NT2/D1 (cell line): ENCODE data around the gene CFH.

ENCODE experiments used
- DNase-seq: peaks from one replicate; pipeline ENCODE4 v3.0.0-alpha.2; 2011; ENCODE audit warnings: low read depth, low spot score
- H3K27me3 ChIP-seq: 2 replicates; pipeline ENCODE4 v1.6.0; 2011; ENCODE audit warnings: mild to moderate bottlenecking; ENCODE audit not compliant: insufficient read length, insufficient read depth
- H3K36me3 ChIP-seq: 2 replicates; pipeline ENCODE4 v1.6.1; 2011; ENCODE audit warnings: mild to moderate bottlenecking, low read length, mixed read lengths; ENCODE audit not compliant: insufficient read depth, insufficient read length
- H3K4me1 ChIP-seq: 2 replicates; pipeline ENCODE4 v1.5.1; 2011; ENCODE audit not compliant: insufficient read depth, insufficient read length
- H3K4me3 ChIP-seq: 2 replicates; pipeline ENCODE4 v1.5.1; 2011; ENCODE audit warnings: low read depth; ENCODE audit not compliant: insufficient read length
- H3K9ac ChIP-seq: 2 replicates; pipeline ENCODE4 v1.6.0; 2011; ENCODE audit warnings: low read depth; ENCODE audit not compliant: insufficient read length
- H3K9me3 ChIP-seq: 2 replicates; pipeline ENCODE4 v1.5.1; 2011; ENCODE audit warnings: mild to moderate bottlenecking, low read length; ENCODE audit not compliant: insufficient read depth
- SUZ12 ChIP-seq: IDR thresholded peaks from 2 replicates; pipeline ENCODE4 v1.6.1; 2011; ENCODE audit not compliant: insufficient read length, insufficient read depth; ENCODE audit errors: extremely low read depth
- YY1 ChIP-seq: IDR thresholded peaks from 2 replicates; pipeline ENCODE4 v1.6.1; 2011; ENCODE audit not compliant: insufficient read length, insufficient read depth
- ZNF274 ChIP-seq: IDR thresholded peaks from 2 replicates; pipeline ENCODE4 v1.6.1; 2011; ENCODE audit warnings: mild to moderate bottlenecking, low read depth, low read length

CFH gene

GRCh38 chr1:196667131-196667530 lies 15.3 kb downstream of the CFH start:
- no peak for DNase-seq
- H3K9me3 ChIP-seq: peaks cover 21% of the 10 kb centered on the region
- TF ChIP-seq YY1 (no peak), SUZ12 (no peak)

GRCh38 chr1:196669051-196669450 lies 17.2 kb downstream of the CFH start:
- TF ChIP-seq SUZ12 (no peak), YY1 (no peak), ZNF274 (no peak)
- Histone ChIP-seq H3K36me3 (no peaks in the 10 kb centered on the region), H3K4me3 (no peak overlapping the region), H3K4me1 (no peaks in the 10 kb centered on the region), H3K9ac (no peak overlapping the region), H3K27me3 (no peaks in the 10 kb centered on the region), H3K9me3 (peaks cover 21% of the 10 kb centered on the region)
- no peak for DNase-seq

More at GRCh38 chr1:196667131-196667530, 15.3 kb downstream of the CFH start:
- Histone ChIP-seq H3K27me3 (no peaks in the 10 kb centered on the region), H3K4me3 (no peak overlapping the region), H3K4me1 (no peaks in the 10 kb centered on the region), H3K36me3 (no peaks in the 10 kb centered on the region), H3K9ac (no peak overlapping the region)

- no peak for TF ChIP-seq SUZ12
- TF ChIP-seq ZNF274: no peak
- no peak for TF ChIP-seq YY1
- Histone ChIP-seq H3K4me1 (no peaks in the 10 kb centered on the region), H3K9me3 (peaks cover 21% of the 10 kb centered on the region), H3K27me3 (no peaks in the 10 kb centered on the region), H3K4me3 (no peak overlapping the region), H3K9ac (no peak overlapping the region), H3K36me3 (no peaks in the 10 kb centered on the region)
- DNase-seq: no peak
These were observed 17.9 kb downstream of the CFH start for GRCh38 chr1:196669693-196670092.

GRCh38 chr1:196674908-196675307 lies 23.1 kb downstream of the CFH start:
- H3K4me3 ChIP-seq: no peak overlapping the region
- no peaks in the 10 kb centered on the region for H3K27me3 ChIP-seq
- no peak overlapping the region for H3K9ac ChIP-seq
- no peak for TF ChIP-seq YY1
- no peak for TF ChIP-seq ZNF274
- no peak for TF ChIP-seq SUZ12
- DNase-seq: no peak
- no peaks in the 10 kb centered on the region for H3K36me3 ChIP-seq
- H3K9me3 ChIP-seq: no peaks in the 10 kb centered on the region
- H3K4me1 ChIP-seq: no peaks in the 10 kb centered on the region

GRCh38 chr1:196677781-196678509 lies 26.1 kb downstream of the CFH start:
- H3K4me3 ChIP-seq: no peak overlapping the region
- no peaks in the 10 kb centered on the region for H3K36me3 ChIP-seq
- H3K27me3 ChIP-seq: no peaks in the 10 kb centered on the region
- H3K4me1 ChIP-seq: no peaks in the 10 kb centered on the region
- no peak for DNase-seq
- no peak overlapping the region for H3K9ac ChIP-seq
- no peak for TF ChIP-seq SUZ12
- TF ChIP-seq YY1: no peak
- no peak for TF ChIP-seq ZNF274
- no peaks in the 10 kb centered on the region for H3K9me3 ChIP-seq

- Histone ChIP-seq H3K9ac (no peak overlapping the region), H3K4me1 (no peaks in the 10 kb centered on the region), H3K9me3 (no peaks in the 10 kb centered on the region), H3K4me3 (no peak overlapping the region), H3K27me3 (no peaks in the 10 kb centered on the region), H3K36me3 (no peaks in the 10 kb centered on the region)
- TF ChIP-seq YY1 (no peak), ZNF274 (no peak), SUZ12 (no peak)
- DNase-seq: no peak
These were observed 26.7 kb downstream of the CFH start for GRCh38 chr1:196678510-196678884.

- H3K9me3 ChIP-seq: no peaks in the 10 kb centered on the region
- no peaks in the 10 kb centered on the region for H3K27me3 ChIP-seq
- TF ChIP-seq ZNF274 (no peak), YY1 (no peak), SUZ12 (no peak)
- H3K9ac ChIP-seq: no peak overlapping the region
- no peak overlapping the region for H3K4me3 ChIP-seq
- H3K36me3 ChIP-seq: no peaks in the 10 kb centered on the region
- no peak for DNase-seq
- no peaks in the 10 kb centered on the region for H3K4me1 ChIP-seq
These were observed 28.3 kb downstream of the CFH start for GRCh38 chr1:196680107-196680506.
